ENCODE measurements around the gene TMEM59L.

Gene TMEM59L

GRCh38 chr19:18612772-18613588 lies at the start of gene TMEM59L:
Gene TMEM59L (plus strand): TSS chr19:18612870. CDS start chr19:18612959, 89 bp downstream.
- in situ Hi-C loops (cut with HindIII; ENCODE audit: low pct_ligation_motif_present, low sequenced_read_pairs), result no loop called here
- no peak for TF ChIP-seq CTCF (IDR thresholded peaks at IDR 0.05; ENCODE audit: low read depth, low read length, missing control alignments)
- Histone ChIP-seq H3K27ac (no peak within 1 kb of the TSS), H3K36me3 (replicated peaks) (no peaks in the 10 kb centered on the region), H3K27me3 (replicated peaks) (peaks cover 71% of the 10 kb centered on the region), H3K4me3 (ENCODE audit: low read depth, low read length) (peak within 1 kb of the TSS; percentile 30)
- DNase-seq, result no peak

- in situ Hi-C loops (cut with HindIII; ENCODE audit: low pct_ligation_motif_present, low sequenced_read_pairs), result no loop called here
- Histone ChIP-seq H3K27me3 (replicated peaks) (no peaks in the 10 kb centered on the region), H3K4me3 (ENCODE audit: low read depth, low read length) (no peak overlapping the region), H3K27ac (no peak overlapping the region), H3K36me3 (replicated peaks) (peaks cover 65% of the 10 kb centered on the region)
- DNase-seq, result no peak
- TF ChIP-seq CTCF (IDR thresholded peaks at IDR 0.05; ENCODE audit: low read depth, low read length, missing control alignments), result no peak
These were observed 45.7 kb upstream of the TMEM59L start for GRCh38 chr19:18566953-18567352.

- Histone ChIP-seq H3K27ac (no peak overlapping the region), H3K4me3 (ENCODE audit: low read depth, low read length) (no peak overlapping the region), H3K36me3 (replicated peaks) (peaks cover 67% of the 10 kb centered on the region), H3K27me3 (replicated peaks) (no peaks in the 10 kb centered on the region)
- in situ Hi-C loops (cut with HindIII; ENCODE audit: low pct_ligation_motif_present, low sequenced_read_pairs), result no loop called here
- TF ChIP-seq CTCF (IDR thresholded peaks at IDR 0.05; ENCODE audit: low read depth, low read length, missing control alignments), result no peak
- no peak for DNase-seq
These were observed 44.3 kb upstream of the TMEM59L start for GRCh38 chr19:18568367-18568766.

DNA sequence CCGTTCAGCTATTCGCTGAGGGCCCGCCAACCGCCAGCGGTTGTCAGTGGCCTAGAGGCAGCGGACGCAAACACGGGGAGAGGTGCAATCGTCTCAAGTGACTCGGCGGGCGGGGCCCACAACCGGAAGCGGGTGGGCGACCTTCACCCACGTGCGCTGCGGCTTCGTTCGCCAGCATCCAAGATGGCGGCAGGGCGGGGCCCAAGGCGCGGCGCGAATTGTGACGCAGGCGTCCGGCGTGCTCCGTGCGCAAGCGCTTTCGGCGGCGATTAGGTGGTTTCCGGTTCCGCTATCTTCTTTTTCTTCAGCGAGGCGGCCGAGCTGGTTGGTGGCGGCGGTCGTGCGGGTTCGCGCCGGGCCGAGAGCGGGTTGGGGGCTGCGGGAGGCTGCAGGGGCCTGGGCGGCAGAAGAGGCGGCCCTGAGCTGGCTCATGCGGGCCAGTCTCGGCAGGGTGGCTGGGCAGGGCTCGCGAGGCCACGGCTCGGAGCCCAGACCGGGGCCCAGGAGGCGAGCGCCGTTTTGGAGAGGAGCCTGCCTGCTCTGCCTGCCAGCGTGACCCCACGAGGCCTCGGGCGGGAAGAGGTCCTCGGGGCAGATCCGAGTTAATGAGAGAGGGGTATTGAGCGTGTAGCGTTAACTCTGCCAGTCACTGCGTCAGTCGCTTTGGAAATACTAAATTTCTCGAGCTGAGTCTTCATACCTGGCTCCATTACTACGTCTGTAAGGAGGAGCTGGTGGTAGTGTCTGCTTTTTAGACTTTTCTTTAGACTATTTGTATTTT lies 40.9 kb upstream of the TMEM59L start, which contains the start of gene UBA52:
UBA52 (plus strand) TSS at position 294 of the 781 bp plus-strand sequence. CDS start 1,444 bp downstream, outside the sequence.
- Histone ChIP-seq H3K36me3 (replicated peaks) (peaks cover 72% of the 10 kb centered on the region), H3K27me3 (replicated peaks) (no peaks in the 10 kb centered on the region), H3K4me3 (ENCODE audit: low read depth, low read length) (peak within 1 kb of the TSS; percentile 98), H3K27ac (peak within 1 kb of the TSS; percentile 83)
- peak; percentile 96 for DNase-seq
- in situ Hi-C loops (cut with HindIII; ENCODE audit: low pct_ligation_motif_present, low sequenced_read_pairs), result no loop called here
- TF ChIP-seq CTCF (IDR thresholded peaks at IDR 0.05; ENCODE audit: low read depth, low read length, missing control alignments), result peak; percentile 1

GRCh38 chr19:18574691-18575291 lies 37.9 kb upstream of the TMEM59L start:
- H3K36me3 ChIP-seq (replicated peaks), result peaks cover 48% of the 10 kb centered on the region
- TF ChIP-seq CTCF (IDR thresholded peaks at IDR 0.05; ENCODE audit: low read depth, low read length, missing control alignments), result no peak
- in situ Hi-C loops (cut with HindIII; ENCODE audit: low pct_ligation_motif_present, low sequenced_read_pairs), result loop anchor here (25.0 kb wide), 1 partner anchor 288 kb away; no protein-coding TSS in a partner anchor

More at GRCh38 chr19:18574691-18575291, 37.9 kb upstream of the TMEM59L start:
- no peak for DNase-seq
- Histone ChIP-seq H3K27me3 (replicated peaks) (no peaks in the 10 kb centered on the region), H3K27ac (no peak overlapping the region), H3K4me3 (ENCODE audit: low read depth, low read length) (no peak overlapping the region)
